GM19328 (cell line): ENCODE results near the gene ISYNA1.

Experiments used
- ATAC-seq: cut with Tn5 transposase; IDR thresholded peaks from one replicate; pipeline ENCODE4 v1.9.1; 2021; ENCODE audit warnings: mild to moderate bottlenecking, moderate library complexity; ENCODE audit not compliant: unreplicated experiment

Gene ISYNA1

DNA sequence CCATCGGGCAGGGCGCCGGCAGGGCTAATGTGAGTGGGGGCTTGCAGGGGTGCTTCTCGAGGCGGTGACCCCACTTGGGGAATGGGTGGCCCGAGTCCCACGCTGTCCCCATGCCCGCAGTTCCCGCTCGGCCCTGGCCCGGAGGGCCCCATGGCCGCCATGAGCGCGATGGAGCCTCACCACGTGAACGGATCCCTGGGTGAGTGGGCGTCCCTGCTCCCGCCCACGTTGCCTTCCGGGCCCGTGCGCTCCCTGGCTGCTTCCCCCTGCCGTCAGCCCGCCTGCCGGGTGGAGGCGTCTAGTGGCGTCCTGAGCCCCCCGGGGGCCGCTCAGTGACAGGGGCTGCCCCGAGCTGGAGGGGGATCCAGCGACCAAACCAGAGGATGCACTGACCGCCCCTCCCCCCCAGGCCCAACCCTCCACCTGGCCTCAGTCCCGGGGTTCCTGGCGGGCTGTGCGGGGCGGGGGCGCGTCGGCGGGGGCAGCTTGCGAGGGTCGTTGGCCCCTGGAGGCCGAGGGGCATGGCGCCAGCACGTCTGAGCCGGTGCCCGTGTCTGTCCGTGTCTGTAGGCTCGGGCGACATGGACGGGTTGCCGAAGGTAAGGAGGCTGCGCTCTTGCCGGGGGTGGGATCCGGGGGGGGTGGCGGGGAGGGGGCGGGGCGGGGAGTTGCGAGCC is 4.8 kb downstream of the ISYNA1 start:
- ATAC-seq, result no peak

DNA sequence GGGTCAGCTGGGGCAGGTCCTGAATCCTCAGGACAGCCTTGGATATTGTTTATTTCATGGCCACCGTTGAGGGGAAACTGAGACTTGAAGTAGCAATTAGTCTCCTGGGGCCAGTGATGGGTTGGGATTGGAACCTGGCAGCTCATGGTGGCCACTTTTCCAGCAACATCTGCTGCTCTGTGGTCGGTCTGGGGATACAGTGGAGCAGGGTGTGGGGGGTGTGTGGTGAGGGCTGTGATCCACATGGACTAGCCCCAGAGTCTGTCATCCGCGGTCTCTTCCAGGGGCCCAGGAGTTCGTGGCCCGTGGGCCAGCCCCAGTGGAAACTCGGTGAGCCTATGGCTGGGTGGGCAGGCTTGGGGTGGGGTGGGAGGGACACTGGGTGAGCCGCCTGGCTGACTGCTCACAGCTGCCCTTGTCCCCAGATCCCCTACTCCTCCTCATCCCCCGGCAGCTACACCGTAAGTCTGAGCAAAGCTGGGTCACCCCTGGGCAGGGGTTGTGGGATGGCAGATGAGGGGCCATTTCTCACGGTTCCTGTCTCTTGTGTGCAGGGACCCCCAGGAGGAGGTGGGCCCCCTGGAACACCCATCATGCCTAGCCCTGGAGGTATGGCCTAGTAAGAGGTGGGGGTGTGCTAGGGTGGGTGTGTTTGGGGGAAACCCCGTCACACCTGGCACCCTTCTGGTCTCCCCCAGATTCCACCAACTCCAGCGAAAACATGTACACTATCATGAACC is 5.5 kb downstream of the ISYNA1 start:
- no peak for ATAC-seq

DNA sequence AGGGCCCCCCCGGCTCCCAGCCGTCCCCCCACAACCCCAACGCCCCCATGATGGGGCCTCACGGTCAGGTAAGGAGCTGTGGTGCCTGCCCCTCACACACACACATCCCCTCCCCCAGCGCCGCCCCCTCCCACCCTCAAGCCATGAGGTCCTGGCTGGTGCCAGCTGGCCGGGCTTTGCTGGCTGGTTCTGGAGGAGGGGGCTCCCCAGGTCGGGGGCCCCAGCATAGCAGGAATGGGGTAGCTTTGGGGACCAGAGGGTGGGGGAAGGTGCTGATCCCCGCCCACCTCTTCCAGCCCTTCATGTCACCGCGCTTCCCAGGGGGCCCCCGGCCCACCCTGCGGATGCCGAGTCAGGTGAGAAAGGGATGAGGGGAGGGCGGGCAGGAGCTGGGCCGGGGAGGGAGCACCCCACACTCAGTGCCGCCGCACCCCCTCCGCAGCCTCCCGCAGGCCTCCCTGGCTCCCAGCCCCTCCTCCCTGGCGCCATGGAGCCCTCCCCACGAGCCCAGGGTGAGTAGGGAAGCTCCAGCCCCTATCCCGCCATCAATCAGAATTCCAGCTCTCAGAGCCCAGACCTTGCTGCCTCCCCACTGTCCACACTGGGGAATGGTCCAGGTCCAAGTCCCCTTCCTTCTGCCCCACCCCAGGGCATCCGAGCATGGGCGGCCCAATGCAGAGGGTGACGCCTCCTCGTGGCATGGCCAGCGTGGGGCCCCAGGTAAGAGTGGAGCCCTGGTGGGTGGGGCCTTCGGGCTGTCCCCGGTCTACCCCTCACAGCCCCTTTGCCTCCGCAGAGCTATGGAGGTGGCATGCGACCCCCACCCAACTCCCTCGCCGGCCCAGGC is 6.4 kb downstream of the ISYNA1 start:
- no peak for ATAC-seq

DNA sequence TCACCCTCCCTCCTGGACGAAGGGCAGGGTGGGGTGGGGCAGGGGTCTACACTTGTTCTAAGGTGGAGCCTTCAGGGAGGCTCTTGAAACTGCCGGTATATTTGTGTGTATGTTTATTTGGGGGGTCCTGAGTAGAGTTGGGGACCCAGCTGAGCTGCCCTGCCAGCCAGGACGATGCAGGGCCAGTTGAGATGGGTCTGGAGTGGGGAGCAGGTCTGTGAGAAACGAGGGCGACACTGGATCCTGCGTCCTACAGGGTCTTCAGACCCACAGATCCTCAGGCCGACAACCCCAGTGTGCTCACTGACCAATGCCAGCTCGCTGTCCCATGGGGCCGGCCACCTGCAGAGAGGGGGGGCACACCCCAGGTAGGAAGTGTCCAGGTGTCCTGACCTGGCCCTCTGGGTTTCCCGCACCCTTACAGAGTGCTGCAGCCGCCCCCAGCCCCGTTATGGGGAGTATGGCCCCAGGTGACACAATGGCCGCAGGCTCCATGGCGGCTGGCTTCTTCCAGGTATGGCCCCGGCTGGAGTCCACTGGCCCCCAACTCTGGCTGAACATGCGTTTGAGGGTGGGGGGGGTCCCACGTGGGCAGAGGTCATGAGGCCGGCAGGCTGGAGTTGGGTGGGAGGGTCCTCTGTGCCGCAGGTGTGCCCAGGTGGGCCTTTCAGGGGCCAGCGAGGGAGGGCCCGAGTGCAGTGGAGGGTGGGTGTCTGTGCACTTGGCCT is 7.4 kb downstream of the ISYNA1 start:
- ATAC-seq, result no peak

DNA sequence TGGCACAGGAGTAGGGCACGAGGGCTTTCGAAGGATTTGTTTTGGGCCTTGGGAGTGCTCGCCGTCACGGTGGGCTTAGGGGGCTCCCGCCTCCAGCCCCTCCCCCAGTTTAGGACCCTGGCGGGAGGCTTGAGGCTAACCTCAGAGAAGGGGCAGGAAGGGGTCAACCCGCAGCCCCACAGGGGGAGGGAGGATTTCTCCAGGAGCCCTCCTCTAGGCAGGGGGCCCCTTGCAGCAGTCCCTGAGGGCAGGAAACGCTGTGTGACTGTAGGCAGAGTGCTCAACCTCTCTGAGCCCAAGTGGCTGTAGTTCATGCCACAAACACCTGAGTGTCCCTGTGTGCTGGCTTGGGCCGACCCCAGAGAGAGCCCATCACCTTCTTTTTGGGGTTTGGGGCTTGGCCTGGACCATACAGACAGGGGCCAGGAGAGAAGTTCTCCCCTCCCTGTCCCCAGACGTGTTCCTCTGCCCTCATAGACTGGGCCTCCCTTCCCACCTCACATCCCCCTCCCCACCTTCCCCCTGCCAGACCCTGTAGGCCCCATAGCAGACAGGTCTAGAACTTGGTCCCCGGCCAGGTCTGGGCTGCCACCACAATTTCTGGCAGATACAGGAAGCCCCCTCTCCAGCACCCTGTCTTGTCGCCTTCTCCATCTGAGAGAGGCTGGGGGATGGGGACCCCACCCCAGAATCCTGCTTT is 8.1 kb downstream of the ISYNA1 start:
- no peak for ATAC-seq

DNA sequence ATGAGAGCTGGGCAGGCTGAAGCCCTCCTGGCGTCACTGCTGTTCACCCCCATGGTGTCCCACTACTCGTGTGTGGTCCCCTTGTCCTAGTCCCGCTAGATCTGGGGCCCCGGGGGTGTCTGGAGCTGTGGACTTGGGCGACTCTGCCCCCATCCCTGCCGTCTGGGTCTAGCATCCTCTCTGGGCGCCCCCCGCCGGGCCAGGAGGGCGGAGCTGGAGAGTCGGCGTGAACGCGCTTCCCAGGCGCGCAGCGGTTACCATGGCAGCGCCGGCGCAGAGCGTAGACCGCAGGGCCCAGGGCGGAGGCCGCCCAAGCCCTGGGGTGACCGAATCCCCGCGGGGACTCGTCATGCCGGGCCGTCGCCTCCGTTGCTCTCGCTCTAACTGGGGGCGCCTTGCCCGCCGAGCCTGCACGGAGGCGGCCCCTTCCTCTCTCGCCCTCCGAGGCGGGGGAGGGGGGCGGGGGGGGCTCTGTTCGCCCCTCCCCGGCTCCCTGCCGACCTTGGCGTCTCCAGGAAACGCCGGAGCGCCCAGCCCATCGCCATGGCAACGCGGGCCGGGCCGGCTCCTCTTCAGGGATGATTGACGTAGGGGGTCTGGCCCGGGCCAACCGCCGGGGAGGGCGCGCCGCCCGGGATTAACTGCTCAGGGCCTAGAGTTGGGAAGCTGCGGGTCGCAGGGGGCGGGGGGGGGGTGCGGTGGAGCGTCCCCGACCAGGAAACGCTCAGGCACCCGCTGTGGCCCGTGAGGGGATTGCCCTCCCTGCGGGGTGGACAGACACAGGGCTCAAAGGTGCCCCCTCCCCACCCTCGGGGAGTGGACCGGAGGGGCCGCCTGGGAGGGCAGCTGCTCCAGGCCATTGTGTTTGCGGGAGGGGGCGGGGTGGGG is 8.9 kb downstream of the ISYNA1 start:
- no peak for ATAC-seq

DNA sequence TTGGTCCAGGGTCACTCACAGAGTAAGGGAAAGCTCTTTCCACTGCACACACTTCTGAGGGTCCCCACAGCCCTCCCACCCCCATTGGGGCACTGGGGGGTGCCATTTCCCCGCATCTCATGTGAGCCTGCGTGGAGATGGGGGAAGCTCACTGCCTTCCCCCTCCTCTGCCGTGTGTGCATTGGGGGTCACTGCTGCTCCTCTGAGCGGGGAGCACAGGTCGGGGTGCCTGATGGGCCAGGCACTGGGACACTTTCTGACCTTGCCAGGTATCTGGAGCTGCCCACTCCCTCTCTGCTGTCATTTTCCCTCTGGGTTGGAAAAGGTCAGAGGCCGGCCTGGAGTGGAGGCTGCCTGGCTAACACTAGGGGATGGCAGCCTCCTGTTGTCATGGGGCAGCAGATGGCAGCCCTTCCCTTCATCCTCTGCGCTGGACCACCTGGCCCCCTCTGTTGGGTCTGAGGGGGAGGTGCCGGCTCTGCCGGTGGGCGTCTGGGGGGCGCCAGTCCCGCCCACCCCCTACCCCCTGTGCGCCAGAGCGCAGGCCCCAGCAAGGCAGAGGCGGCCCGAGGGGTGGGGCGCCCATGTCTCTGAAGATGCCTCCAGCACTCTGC is 9.7 kb downstream of the ISYNA1 start:
- ATAC-seq, result no peak

DNA sequence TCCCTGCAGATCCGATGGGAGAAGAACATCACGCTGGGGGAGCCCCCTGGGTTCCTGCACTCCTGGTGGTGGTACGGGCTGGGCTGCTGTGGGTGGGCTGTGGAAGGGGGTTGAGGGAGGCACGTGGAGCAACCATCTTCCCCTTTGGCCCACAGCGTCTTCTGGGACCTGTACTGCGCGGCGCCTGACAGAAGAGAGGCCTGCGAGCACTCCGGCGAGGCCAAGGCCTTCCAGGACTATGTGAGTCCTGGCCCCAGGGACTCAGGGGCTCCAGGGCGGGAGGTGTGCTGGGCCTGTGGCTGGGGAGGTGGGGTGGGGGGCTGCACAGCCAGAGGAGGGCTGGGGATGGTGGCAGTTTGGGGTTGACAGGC is 10.2 kb downstream of the ISYNA1 start:
- ATAC-seq, result no peak

DNA sequence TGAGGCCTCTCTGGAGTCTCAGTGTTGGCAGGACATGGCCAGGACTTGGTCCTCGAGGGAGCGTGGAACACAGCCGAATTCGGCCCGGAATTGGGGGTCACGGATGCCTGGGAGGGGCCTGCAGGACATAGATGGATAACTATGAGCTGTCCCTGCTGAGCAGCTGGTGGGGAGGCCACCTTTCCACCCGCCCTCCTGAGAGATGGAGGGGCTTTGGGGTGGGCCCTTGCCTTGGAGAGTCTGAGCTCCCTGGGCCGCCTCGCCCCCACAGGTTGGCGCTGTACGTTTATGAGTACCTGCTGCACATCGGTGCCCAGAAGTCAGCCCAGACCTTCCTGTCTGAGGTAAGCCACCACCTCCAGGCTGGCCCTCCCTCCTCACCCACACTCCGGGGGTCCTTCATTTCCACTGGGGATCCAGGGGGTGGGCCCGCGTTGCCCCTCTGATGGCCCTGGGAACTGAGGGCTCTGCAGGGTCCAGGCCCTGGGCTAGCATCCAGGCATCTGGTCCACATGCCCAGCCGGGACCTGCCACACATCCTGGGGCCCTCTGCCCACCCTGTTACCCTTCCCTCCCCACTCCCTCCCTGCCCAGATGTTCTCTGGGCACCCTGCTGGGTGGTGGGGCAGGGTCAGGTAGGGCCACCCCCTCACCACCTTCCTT is 10.7 kb downstream of the ISYNA1 start:
- no peak for ATAC-seq

DNA sequence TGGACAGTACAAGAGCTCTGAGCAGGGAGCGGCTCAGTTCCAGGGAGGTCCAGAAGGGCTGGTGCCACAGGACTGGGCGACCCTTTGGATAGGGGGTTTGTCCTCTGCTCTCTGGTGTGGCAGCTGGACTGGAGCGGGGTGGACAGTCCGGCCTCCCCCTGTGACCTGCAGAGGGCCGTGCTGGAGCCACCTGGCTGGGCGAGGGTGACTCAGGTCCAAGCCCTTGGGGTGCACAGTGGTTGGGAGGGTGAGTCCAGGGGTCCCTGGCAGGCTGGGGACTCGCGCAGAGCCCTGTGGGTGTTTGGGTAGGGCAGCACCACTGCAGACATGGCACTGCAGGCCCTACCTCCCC is 11.5 kb downstream of the ISYNA1 start:
- no peak for ATAC-seq

DNA sequence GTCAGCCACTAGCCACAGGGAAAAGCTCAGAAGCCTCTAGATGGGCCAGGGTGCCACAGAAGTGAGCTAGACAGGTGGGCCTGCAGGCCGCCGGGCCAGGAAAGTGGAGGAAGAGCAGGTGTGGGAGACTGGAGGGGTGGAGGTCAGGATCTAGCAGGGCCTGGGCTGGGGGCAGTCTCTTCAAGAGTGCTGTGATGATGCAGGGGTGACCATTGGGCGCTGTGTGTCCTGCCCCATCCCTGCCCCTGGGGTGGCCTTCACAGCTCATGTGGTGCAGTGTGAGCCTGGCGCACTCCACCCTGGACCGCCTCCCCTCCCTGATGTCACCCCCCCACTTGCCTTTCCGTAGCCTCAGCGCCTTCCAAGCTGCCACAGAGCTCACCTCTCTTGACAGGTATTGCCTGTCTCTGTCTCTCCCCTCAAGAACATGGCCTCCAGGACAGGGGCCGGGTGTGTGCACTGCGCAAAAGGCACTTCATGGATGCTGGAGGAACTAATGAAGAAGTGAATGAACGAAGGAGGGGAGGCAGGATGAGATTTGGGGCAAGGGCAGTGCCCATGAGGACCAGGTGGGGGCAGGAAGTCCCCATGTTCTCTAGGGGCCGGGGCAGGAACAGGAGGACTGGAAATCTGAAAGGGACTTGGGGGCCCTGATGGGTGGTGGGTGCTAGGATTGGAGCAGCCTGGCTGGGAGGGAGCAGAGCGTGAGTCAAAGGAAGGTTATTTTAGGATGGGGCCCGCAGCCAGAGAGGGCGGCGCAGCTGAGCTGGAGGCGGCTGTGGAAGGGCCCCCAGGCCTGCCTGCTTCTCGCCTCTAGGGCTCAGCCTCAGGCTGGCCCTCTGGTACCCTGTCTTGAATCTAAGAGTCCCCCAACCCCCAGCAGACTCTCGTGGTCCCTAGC is 12.2 kb downstream of the ISYNA1 start:
- ATAC-seq, result no peak

DNA sequence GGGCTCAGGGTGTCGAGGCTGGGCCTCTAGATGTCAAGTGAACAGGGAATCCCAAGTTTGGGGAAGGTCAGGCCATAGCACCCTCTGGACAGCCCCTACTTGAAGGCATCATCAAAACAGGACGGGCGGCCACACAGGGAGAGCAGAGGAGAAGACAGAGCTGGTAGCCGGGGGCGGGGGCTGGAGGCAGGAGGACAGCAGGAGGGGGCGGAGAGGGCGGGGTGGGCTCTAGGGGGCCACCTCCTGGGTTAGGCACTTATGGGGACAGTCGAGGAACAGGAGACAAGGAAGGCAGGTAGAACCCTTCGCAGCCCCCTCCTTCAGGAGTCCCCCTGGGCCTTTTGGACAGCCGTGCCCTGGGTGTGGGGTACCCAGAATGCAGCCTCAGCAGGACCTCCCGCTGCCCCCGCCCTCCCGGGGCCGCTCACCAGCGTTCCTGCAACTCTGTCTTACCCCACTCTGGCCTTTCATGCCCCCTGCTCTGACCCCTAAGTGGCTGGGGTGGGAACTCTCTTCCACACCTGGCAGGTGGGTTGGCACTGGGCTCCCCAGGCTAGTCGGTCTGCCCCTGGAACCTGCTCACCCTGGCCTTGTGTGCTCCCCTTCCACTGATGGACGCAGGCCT is 12.9 kb downstream of the ISYNA1 start:
- ATAC-seq, result no peak

DNA sequence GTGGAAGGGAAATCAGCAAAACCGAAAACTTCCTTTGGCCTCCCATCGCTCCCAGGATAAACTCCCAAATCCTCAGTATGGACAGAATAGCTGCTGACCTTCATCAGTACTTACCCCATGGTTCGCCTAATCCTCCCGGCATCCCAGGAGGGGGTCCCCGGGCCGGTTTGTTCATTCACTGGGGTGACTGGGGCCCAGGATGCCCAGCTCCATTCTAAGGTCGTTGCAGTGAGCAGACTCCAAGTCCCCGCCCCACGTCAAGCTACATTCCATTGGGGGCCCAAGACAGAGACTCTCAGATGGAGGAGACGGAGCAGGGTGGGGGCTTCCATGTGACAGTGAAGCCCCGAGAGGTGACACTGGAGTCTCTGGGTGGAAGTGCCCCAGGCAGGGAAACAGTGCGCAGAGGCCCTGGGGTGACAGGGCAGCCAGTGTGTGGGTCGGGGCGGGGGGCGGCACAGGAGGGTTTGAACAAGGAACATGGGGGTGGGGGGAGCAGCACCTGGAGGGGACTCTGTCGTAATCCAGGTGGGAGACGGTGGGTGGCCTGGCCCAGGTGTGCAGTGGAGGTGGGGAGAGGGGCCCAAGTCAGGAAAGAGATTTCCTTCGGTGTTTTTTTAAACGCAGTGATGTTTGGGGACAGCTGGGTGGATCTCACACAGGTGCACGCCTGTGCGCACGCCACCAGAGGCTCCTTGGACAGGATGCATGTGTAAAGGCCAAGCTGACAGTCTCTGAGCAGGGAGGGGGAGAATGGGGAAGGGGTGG is 13.6 kb downstream of the ISYNA1 start:
- no peak for ATAC-seq

DNA sequence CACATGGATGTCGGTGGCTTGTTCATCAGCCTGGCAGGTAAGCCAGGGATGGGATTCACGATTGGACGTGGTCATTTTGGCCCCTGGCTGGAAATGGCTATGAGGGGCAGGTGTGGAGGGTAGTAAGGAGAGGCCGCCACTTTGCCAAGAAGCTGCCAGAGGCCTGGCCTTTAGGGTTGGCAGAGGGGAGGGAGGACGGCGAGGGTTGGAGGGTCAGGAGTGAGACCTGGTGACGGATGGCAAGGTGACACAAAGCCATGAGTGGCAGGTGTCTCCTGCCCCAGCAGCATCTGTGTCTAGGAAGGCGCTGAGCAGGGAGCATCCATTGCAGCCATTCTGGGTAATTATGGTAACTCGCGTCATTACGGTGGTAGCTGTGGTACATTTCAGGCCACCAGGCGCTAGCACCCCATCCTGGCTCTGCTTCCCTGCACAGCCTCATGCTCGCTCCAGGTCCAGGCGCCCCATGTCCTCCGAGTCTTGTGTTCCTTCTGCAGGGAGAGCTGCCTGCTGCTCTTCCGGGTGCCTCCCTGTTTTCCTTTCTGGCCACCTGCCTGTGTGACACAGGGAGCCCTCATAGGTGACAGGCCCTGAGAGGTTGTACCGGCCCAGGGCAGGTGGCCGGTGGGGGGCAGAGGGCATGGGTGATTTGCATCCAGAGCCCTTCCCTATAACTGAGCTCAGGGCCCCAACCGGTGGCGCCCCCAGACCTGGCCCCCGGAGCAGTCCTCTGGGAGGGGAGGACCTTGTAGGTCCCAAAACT is 14.5 kb downstream of the ISYNA1 start:
- no peak for ATAC-seq

DNA sequence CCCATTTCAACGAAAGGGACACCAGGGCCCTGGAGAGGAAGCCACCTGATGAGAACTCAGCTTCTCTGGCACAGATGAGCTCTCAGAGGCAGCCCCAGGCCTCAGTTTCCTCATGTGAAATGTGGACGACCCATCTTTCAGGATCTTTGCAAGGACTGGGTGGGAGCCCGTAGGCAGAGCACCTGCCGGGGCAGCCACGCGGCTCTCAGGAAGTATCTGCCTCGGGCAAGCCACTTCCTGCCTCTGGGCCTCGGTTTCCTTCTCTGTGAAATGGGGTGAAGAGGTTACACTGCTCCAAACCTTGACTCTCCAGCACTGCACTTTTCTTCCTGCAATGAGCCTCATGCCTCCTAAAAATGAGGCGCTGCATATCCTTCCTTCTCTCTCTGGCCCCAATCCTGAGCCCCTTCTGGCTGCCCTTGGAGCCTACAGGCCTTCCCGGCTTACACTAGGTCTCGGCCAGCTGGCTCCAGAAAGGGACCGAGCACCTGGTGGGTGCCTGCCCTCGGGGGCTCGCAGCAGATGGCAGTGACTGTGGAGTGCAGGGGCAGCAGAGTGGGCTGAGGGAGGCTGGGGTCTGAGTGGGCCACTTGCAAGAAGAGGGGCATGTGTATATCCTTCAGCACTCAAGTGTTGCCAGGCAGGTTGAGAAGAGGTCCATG is 15.3 kb downstream of the ISYNA1 start:
- ATAC-seq, result no peak
